Gastrocnemius medialis (tissue), 4 donors: ENCODE results near the gene ALPP. TPM values are rescaled to one million over a fixed set of nuclear protein-coding genes. Genes with fewer than 3 reads are reported as not detected.

Experiments
- ATAC-seq, 2 donors: fragments of 150-250 bp; one replicate each; pipeline ENCODE4 v1.9.1; 2016
- DNase-seq, 2 donors: peaks; one replicate each; pipeline ENCODE4 v3.0.0-alpha.2; 2019
- H3K27ac ChIP-seq, 4 donors: fragments of 200-600 bp; sonication (generic); 1 replicate in 1 of 4; 2 replicates in 3 of 4; pipeline ENCODE4 v1.5.1; 2016 to 2018; ENCODE audit warnings: mild to moderate bottlenecking in 2 of 4, moderate library complexity in 1 of 4
- H3K27me3 ChIP-seq, 3 donors: fragments of 200-600 bp; sonication (generic) in 2 of 3; 1 replicate in 1 of 3; 2 replicates in 2 of 3; pipeline versions ENCODE4 v1.5.1 to v1.6.0; 2016 to 2019; ENCODE audit warnings: mild to moderate bottlenecking in 1 of 3, moderate library complexity in 1 of 3
- H3K36me3 ChIP-seq, 2 donors: fragments of 200-600 bp; sonication (generic) in 1 of 2; one replicate each; pipeline ENCODE4 v1.5.1; 2017 to 2018
- H3K4me1 ChIP-seq, 2 donors: fragments of 200-600 bp; sonication (generic) in 1 of 2; one replicate each; pipeline ENCODE4 v1.5.1; 2016 to 2017; ENCODE audit warnings: mild to moderate bottlenecking in 2 of 2
- H3K4me3 ChIP-seq, 4 donors: fragments of 200-600 bp; sonication (generic) in 3 of 4; 1 replicate in 1 of 4; 2 replicates in 3 of 4; pipeline ENCODE4 v1.5.1; 2016 to 2019; ENCODE audit warnings: mild to moderate bottlenecking in 2 of 4
- H3K9me3 ChIP-seq, 3 donors: fragments of 200-600 bp; sonication (generic) in 2 of 3; 1 replicate in 1 of 3; 2 replicates in 2 of 3; pipeline ENCODE4 v1.5.1; 2016 to 2019
- CTCF ChIP-seq, 5 experiments: fragments of 450-650 bp in 3 of 5; fragments of 200-600 bp in 2 of 5; sonication (generic) in 2 of 5; IDR thresholded peaks in 4 of 5; conservative IDR thresholded peaks in 1 of 5; 1 replicate in 4 of 5; 2 replicates in 1 of 5; pipeline ENCODE4 v1.5.1; 2016 to 2019; ENCODE audit warnings: antibody characterized with exemption in 5 of 5, mild to moderate bottlenecking in 3 of 5, moderate library complexity in 3 of 5
- POLR2A ChIP-seq, 2 donors: fragments of 450-650 bp; IDR thresholded peaks; one replicate each; pipeline ENCODE4 v1.6.1; 2017; ENCODE audit warnings: antibody characterized with exemption in 2 of 2, mild to moderate bottlenecking in 2 of 2, moderate library complexity in 2 of 2
- in situ Hi-C, 4 donors: fragments of 200-750 bp; cut with MboI; loops; one replicate each; pipeline versions ENCODE4 v1.15.0 to v1.8.0; 2017; ENCODE audit warnings: low sequenced_read_pairs in 4 of 4
- intact Hi-C: fragments of 100-400 bp; cut with DNase I; formaldehyde crosslinking; loops from one replicate; pipeline ENCODE4 v1.15.1; 2023; ENCODE audit warnings: low total_unique reads
- total RNA-seq, 4 donors: library from RNA; depleted of rRNA; stranded (reverse); fragments of >200 nt; gene quantifications; one replicate each; pipeline versions ENCODE4 v1.1.0 to v1.2.3, GENCODE V29; 2016

Gene ALPP
- total RNA-seq, 4 donors from 2014 or later, result not detected

DNA sequence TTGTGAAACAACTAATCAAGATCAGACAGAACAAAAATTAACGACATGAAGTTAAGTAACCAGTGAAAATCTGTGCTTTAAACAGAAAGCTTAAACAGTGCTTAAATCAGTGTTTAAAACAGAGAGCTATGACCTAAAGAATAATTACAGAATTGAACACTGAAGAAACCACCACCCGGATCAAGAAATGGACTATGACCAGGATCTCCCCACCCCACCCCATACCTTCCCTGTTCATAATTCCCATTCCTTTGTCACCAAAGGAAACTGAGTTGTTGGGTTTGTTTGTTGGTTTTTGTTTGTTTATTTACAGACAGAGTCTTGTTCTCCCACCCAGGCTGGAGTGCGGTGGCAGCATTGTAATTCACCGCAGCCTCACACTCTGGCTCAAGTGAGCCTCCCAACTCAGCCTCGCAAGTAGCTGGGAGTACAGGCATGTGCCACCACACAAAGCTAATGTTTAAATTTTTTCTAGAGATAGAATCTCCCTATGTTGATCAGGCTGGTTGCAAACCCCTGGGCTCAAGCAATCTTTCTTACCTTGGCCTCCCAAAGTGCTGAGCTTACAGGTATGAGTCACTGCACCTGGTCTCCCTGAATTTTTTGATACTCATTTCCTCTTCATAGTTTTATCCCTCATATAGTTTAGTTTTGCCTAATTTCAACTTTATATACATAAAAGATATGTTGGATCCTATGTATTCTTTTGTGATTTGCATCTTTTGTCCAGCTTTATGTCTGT, 19.9 kb downstream of the ALPP start:
- TF ChIP-seq POLR2A (IDR thresholded peaks at IDR 0.05) (no peak), CTCF (IDR thresholded peaks at IDR 0.05 in 4 of 5, conservative IDR thresholded peaks at IDR 0.05 in 1 of 5) (no peak)
- Histone ChIP-seq H3K27ac (no peak overlapping the region), H3K27me3 (peaks cover 0 to 15% (median 12%) of the 10 kb centered on the region in 3 donors), H3K4me3 (no peak overlapping the region), H3K4me1 (no peaks in the 10 kb centered on the region), H3K9me3 (no peaks in the 10 kb centered on the region), H3K36me3 (no peaks in the 10 kb centered on the region)
- intact Hi-C loops, result no loop called here
- ATAC-seq (no peak), DNase-seq (no peak)
- in situ Hi-C loops, result no loop called here

DNA sequence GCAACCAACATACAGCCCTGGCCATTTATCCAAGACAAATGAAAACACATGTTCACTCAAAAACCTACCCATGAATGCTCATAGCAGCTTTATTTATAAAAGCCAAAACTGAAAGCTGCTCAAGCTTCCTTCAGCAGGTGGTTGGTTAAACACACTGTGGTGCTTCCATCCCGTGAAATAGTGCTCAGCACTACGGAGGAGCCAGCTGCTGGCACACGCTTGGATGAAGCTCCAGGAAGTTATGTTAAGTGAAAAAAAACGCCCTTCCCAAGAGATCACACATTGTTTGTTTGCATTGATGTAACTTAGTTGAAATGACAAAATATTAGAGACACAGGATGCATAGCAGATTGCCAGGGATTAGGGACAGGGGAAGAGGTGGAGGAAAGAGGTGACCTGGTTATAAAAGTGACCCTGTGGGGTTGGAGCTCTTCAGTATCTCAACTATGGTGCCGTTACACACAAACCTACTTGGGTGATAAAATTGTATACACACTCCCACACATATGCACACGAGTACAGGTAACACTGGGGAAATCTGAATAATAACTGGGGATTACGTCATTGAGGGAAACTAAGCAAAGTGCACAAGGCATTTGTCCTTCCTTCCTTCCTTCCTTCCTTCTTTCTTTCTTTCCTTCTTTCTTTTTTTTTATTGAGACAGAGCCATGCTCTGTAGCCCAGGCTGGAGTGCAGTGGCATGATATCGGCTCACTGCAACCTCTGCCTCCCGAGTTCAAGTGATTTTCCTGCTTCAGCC, 21.9 kb downstream of the ALPP start:
- in situ Hi-C loops, result no loop called here
- intact Hi-C loops, result no loop called here
- Histone ChIP-seq H3K4me3 (no peak overlapping the region), H3K9me3 (no peaks in the 10 kb centered on the region), H3K4me1 (no peaks in the 10 kb centered on the region), H3K27me3 (peaks cover 0 to 15% (median 12%) of the 10 kb centered on the region in 3 donors), H3K36me3 (no peaks in the 10 kb centered on the region), H3K27ac (no peak overlapping the region)
- no peak for ATAC-seq
- DNase-seq, result no peak
- no peak for TF ChIP-seq POLR2A (IDR thresholded peaks at IDR 0.05)
- TF ChIP-seq CTCF (IDR thresholded peaks at IDR 0.05 in 4 of 5, conservative IDR thresholded peaks at IDR 0.05 in 1 of 5), result no peak

GRCh38 chr2:232402518-232402917, 24.0 kb downstream of the ALPP start:
- no peaks in the 10 kb centered on the region for H3K9me3 ChIP-seq
- H3K4me3 ChIP-seq, result no peak overlapping the region
- no peak for ATAC-seq
- intact Hi-C loops (no loop called here), in situ Hi-C loops (no loop called here)
- peaks cover 0 to 10% (median 9%) of the 10 kb centered on the region in 3 donors for H3K27me3 ChIP-seq
- no peak for TF ChIP-seq POLR2A (IDR thresholded peaks at IDR 0.05)
- TF ChIP-seq CTCF (IDR thresholded peaks at IDR 0.05 in 4 of 5, conservative IDR thresholded peaks at IDR 0.05 in 1 of 5), result no peak
- H3K4me1 ChIP-seq, result no peaks in the 10 kb centered on the region
- no peaks in the 10 kb centered on the region for H3K36me3 ChIP-seq
- DNase-seq, result no peak
- no peak overlapping the region for H3K27ac ChIP-seq

DNA sequence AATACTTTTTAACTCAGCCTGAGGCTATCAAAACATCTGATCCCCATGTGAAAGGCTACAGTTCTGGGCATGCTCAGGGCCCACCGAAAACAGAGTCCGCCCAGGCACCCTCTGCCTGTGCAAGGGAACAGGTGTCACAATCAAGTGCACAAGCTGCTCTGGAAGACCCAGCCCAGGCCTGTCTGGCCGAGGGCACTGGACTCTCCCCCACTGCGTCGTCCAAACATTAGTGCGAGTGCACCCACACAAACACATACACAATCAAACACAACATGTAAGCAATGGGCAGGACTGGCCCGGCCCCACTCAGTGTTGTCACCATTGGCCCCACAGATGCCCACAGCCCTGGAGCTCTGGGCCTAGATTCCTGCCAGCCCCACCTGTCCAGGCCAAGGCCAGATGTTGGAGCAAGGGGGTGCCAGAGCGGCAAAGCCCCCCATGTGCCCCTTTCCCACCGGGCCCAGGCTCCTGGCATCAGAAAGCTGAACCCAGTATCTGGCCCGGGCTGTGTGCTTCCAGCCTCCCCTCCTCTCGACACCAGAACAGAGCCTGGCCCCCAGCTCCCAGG, 27.5 kb downstream of the ALPP start:
- in situ Hi-C loops, result no loop called here
- intact Hi-C loops, result no loop called here
- no peak for ATAC-seq

More for the DNA sequence above, 27.5 kb downstream of the ALPP start:
- H3K4me3 ChIP-seq, result no peak overlapping the region
- H3K27ac ChIP-seq, result no peak overlapping the region
- no peak for DNase-seq
- H3K4me1 ChIP-seq, result no peaks in the 10 kb centered on the region
- no peaks in the 10 kb centered on the region for H3K9me3 ChIP-seq
- peaks cover 0 to 5% (median 0%) of the 10 kb centered on the region in 3 donors for H3K27me3 ChIP-seq
- H3K36me3 ChIP-seq, result no peaks in the 10 kb centered on the region
- TF ChIP-seq CTCF (IDR thresholded peaks at IDR 0.05 in 4 of 5, conservative IDR thresholded peaks at IDR 0.05 in 1 of 5) (no peak), POLR2A (IDR thresholded peaks at IDR 0.05) (no peak)
